NCI-H1417 treated with DMSO at 0.1 percent for 48 hours (cell line): ENCODE measurements around the gene MAGED1.
"Not testable (repeated sequence)": the region's sequence is repeated elsewhere in the genome, so short reads cannot be mapped to it uniquely, and the experiment has no call there.

ENCODE experiments used
- DNase-seq: peaks from one replicate; lab custom pipeline; 2025; lab: John Stamatoyannopoulos, UW

MAGED1 gene

GRCh38 chrX:51894697-51895336, 1.4 kb downstream of the MAGED1 start:
- no peak for DNase-seq

- no peak for DNase-seq
Observed at GRCh38 chrX:51896626-51897025, 3.2 kb downstream of the MAGED1 start.

GRCh38 chrX:51899741-51900140, 6.3 kb downstream of the MAGED1 start:
- DNase-seq: no peak

GRCh38 chrX:51902510-51903050, 9.2 kb downstream of the MAGED1 start:
- DNase-seq: no peak

- DNase-seq: not testable (repeated sequence)
Observed at GRCh38 chrX:51905152-51905551, 11.7 kb downstream of the MAGED1 start.

GRCh38 chrX:51905711-51906110, 12.3 kb downstream of the MAGED1 start:
- DNase-seq: no peak

GRCh38 chrX:51917604-51918003, 24.2 kb downstream of the MAGED1 start:
- DNase-seq: no peak

- DNase-seq: no peak
Observed at GRCh38 chrX:51922561-51922960, 29.1 kb downstream of the MAGED1 start.

GRCh38 chrX:51931566-51932150, 38.2 kb downstream of the MAGED1 start:
- DNase-seq: no peak
